Large intestine (tissue), 3 donors: Measurements from ENCODE around the gene CNOT6. TPM values are rescaled to one million over a fixed set of nuclear protein-coding genes. Genes with fewer than 3 reads are reported as not detected.

Experiments
- DNase-seq, 2 donors: peaks; one replicate each; pipeline versions ENCODE4 v3.0.0 to v3.0.0-alpha.2; 2013
- H3K27ac ChIP-seq: one replicate; pipeline ENCODE4 v1.5.1; 2013; ENCODE audit warnings: low read length
- H3K27me3 ChIP-seq: 2 replicates; pipeline ENCODE4 v1.6.1; 2013; ENCODE audit warnings: low read length; ENCODE audit not compliant: control insufficient read depth, insufficient read depth
- H3K36me3 ChIP-seq: 2 replicates; pipeline ENCODE4 v1.6.1; 2013; ENCODE audit warnings: low read length; ENCODE audit not compliant: control insufficient read depth, insufficient read depth
- H3K4me1 ChIP-seq: one replicate; pipeline ENCODE4 v1.6.1; 2013; ENCODE audit warnings: low read length; ENCODE audit not compliant: control insufficient read depth, insufficient read depth
- H3K4me3 ChIP-seq: one replicate; pipeline ENCODE4 v1.5.1; 2013; ENCODE audit warnings: low read length
- H3K9me3 ChIP-seq: one replicate; pipeline ENCODE4 v1.6.1; 2013; ENCODE audit warnings: mild to moderate bottlenecking, low read depth, low read length, moderate library complexity; ENCODE audit not compliant: control insufficient read depth
- WGBS: methylation state at CpG from one replicate; pipeline ENCODE4 v1.1.5; 2013; ENCODE audit warnings: low lambda C conversion rate; ENCODE audit not compliant: insufficient coverage; 5-methylcytosine and 5-hydroxymethylcytosine counted together
- polyA plus RNA-seq: library from polyadenylated mRNA; unstranded; fragments of 120-200 nt; gene quantifications from one replicate; pipeline ENCODE4 v1.2.1, GENCODE V29; 2013

CNOT6 gene
- polyA plus RNA-seq, 1 donor = 31.8 TPM

DNA sequence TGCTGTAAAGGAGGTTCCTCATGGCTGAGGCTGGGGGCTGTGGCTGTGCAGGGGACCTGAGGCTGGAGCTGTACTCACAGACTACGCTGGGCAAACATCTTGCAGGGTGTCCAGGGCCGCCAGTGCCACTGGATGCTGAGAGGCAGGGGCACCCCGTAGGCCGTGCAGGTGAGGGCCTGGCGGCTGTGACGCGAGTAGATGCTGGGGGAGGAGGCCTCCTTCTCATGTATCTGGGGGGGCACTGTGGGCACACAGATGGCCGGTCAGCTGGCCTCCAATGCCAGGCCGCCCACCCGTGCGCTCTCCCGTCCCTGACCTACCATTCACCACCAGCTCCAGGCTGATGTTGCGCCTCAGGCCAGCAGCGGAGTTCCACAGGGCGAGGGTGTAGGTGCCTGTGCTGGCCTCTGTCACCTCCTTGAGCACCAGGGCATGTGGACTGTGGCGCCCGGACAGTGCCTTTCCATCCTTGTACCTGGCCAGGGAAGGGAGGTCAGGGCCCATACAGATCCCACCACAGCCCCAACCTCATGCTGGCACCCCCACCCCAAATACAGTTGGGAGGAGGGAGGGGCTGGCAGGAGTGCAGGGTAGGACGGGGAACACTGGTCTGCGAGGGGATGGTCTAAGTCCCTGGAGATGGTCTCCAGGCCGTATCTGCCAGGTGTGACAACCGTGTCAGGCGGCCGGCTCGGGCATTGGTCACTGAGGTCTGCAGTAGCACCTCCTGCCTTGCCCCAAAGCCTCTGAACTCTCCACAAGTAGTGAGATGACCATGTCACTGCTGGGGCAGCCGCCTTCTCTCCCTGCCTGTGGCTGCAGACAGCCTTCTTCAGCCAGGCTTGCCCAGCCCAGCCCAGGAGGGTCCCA is 131.8 kb downstream of the CNOT6 start:
- H3K27ac ChIP-seq = no peak overlapping the region
- no peaks in the 10 kb centered on the region for H3K36me3 ChIP-seq
- H3K9me3 ChIP-seq = no peaks in the 10 kb centered on the region
- no peak for DNase-seq
- no peaks in the 10 kb centered on the region for H3K4me1 ChIP-seq
- WGBS = no CpG with 5 or more reads among the region's 25 CpGs
- no peaks in the 10 kb centered on the region for H3K27me3 ChIP-seq
- no peak overlapping the region for H3K4me3 ChIP-seq

DNA sequence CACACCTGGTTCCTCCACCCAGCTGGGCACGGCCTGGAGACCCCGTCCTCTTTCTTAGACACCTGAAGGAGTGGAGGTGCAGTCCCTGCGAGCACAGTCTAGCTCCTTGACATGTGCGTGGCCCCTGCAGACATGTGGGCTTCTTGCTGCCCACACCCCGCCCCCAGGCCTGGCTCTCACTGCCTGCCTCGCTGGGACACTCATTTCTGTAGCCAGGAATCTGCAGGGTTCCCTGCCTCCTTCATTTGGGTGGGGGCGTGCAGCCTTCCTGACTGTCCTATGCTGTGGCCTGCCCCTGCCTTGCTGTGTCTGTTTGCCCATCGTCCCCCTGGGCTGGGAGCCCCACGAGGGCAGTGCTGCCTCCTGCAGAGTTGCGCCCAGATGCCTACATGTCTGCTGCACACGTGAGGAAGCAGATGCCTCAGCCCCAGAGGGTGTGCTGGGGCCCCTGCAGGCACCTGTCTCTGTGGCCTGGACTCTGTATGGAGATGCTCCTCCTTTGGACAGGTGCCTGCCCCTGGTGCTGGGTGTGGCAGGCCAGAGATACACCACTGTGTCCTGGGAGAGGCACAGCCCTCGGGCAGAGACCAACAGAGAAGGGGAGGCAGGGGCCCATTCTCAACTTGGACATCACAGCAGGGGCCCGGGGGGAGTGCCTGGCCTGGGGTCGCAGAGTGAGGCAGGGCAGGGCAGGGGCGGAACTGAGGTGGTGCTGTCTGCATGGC is 132.6 kb downstream of the CNOT6 start:
- DNase-seq = no peak
- no CpG with 5 or more reads among the region's 15 CpGs for WGBS
- H3K9me3 ChIP-seq = no peaks in the 10 kb centered on the region
- H3K27ac ChIP-seq = no peak overlapping the region
- no peaks in the 10 kb centered on the region for H3K36me3 ChIP-seq
- no peak overlapping the region for H3K4me3 ChIP-seq
- no peaks in the 10 kb centered on the region for H3K4me1 ChIP-seq
- H3K27me3 ChIP-seq = no peaks in the 10 kb centered on the region

DNA sequence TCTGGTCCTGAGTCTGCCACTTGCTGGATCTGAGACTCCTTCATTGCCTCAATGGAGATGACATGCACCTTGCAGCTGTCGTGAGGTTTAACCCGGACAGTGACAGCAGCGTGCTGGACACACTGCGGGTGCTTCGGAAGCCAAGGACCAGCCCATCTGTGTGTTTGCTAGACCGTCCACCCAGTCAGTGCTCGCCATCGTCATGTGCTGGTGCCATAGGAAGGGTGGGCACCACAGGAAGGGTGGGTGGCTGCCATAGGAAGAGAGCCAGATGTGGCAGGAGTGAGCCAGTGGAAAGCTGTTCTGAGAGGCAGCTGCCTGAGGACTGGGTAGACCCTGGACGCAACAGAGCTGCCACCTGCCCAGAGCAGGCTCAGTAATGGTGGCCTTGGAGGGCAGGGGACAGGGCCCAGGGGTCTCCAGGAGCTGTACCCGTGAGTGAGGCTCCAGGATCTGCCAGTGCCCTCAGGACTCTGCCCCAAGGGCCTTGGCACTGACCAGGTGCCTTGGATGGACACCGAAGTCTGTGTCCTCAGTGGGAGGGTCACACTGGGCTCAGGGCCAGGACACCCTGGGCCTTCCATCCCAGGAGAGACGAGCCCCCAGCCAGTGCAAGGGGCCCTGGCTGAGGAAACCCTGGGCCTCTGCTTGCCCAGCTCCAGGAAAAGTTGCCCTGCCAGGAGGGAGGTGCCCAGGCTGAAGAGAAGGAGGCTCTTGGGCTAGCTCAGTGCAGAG is 133.4 kb downstream of the CNOT6 start:
- no peaks in the 10 kb centered on the region for H3K36me3 ChIP-seq
- no peaks in the 10 kb centered on the region for H3K9me3 ChIP-seq
- no peak overlapping the region for H3K27ac ChIP-seq
- no peak for DNase-seq
- H3K4me1 ChIP-seq = no peaks in the 10 kb centered on the region
- no peak overlapping the region for H3K4me3 ChIP-seq
- WGBS = no CpG with 5 or more reads among the region's 12 CpGs
- H3K27me3 ChIP-seq = no peaks in the 10 kb centered on the region

Other genes with a start within 250 kb of the CNOT6 start
- 29.8 TPM for gene MAPK9, start 202.3 kb upstream of the CNOT6 start, polyA plus RNA-seq
- gene GFPT2, start 141.0 kb upstream of the CNOT6 start, polyA plus RNA-seq = 5.8 TPM
- 0.25 TPM for gene SCGB3A1, start 97.1 kb downstream of the CNOT6 start, polyA plus RNA-seq
- gene FLT4, start 155.2 kb downstream of the CNOT6 start, polyA plus RNA-seq = 10.2 TPM
- gene OR2Y1, start 245.7 kb downstream of the CNOT6 start, polyA plus RNA-seq = not detected